Ramos (cell line): ENCODE results near the gene SLC43A2.

Experiments
- in situ Hi-C: fragments of 300-500 bp; cut with MboI; formaldehyde crosslinking; loops from one replicate; pipeline ENCODE4 v1.14.3; 2022; ENCODE audit warnings: low sequenced_read_pairs; ENCODE audit not compliant: unreplicated experiment

The SLC43A2 gene

DNA sequence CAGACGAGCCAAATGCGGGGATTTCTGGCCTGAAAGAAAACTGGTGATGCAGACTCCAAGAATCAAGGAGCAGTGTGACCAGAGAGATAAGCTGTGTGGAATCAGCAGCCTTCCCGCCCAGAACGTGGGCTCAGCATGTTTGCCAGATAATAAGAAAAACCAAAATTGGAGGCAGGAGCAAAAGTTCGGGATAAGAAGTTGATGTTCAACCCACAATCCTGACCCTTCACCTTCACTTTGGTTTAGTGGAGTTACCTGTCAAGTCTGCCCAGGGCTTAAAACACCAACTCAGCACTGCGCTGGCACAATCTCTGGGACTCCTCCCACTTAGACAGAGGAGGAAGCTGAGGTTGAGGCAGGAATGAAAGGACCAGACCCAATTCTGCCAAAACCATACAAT, 3.1 kb downstream of the SLC43A2 start:
- in situ Hi-C loops, result loop anchor here (5.0 kb wide), 1 partner anchor 48 kb away; no protein-coding TSS in a partner anchor

- in situ Hi-C loops, result loop anchor here (5.0 kb wide), 1 partner anchor 48 kb away; no protein-coding TSS in a partner anchor
Measured at GRCh38 chr17:1625053-1625452, 3.6 kb downstream of the SLC43A2 start.

DNA sequence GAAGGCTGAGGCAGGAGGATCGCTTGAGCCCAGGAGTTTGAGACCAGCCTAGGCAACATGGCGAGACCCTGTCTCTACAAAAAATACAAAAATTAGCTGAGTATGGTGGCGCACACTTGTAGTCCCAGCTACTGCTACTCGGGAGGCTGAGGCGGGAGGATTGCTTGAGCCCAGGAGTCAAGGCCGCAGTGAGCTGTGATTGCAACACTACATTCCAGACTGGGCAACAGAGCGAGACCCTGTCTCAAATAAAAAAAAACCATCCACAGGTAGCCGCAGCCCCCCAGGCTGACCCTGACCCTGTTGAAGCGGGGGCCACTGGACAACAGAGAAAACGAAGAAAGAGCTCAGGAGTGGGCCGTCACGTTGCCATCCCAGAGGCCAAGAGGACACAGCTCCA, 4.0 kb downstream of the SLC43A2 start:
- in situ Hi-C loops, result loop anchor here (5.0 kb wide), 1 partner anchor 47 kb away; no protein-coding TSS in a partner anchor

- in situ Hi-C loops, result no loop called here
Measured at GRCh38 chr17:1623057-1623630, 5.5 kb downstream of the SLC43A2 start.

GRCh38 chr17:1621273-1621954, 7.2 kb downstream of the SLC43A2 start:
- in situ Hi-C loops, result no loop called here

DNA sequence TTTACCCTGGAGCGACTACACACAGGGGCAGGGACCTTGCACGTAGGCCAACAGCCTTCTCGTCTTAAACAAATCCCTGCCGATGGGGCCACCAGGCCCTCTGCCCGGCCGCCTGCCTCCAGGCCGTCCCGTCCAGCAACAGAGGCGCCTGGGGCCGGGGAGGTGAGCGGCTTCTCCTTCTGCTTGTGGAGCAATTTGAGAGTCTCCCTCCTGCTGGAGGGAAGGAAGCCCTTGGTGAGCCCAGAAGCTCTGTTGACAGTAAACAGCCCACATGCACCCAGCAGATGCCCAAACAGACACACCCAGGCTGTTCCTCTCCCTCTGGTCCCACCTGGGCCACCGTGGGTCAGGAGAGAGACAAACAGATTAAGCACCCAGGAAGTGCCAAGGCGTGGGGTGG, 8.1 kb downstream of the SLC43A2 start:
- in situ Hi-C loops, result no loop called here

GRCh38 chr17:1617620-1618174, 10.9 kb downstream of the SLC43A2 start:
- in situ Hi-C loops, result no loop called here

GRCh38 chr17:1616101-1616500, 12.5 kb downstream of the SLC43A2 start:
- in situ Hi-C loops, result no loop called here

GRCh38 chr17:1612400-1612799, 16.2 kb downstream of the SLC43A2 start:
- in situ Hi-C loops, result no loop called here

DNA sequence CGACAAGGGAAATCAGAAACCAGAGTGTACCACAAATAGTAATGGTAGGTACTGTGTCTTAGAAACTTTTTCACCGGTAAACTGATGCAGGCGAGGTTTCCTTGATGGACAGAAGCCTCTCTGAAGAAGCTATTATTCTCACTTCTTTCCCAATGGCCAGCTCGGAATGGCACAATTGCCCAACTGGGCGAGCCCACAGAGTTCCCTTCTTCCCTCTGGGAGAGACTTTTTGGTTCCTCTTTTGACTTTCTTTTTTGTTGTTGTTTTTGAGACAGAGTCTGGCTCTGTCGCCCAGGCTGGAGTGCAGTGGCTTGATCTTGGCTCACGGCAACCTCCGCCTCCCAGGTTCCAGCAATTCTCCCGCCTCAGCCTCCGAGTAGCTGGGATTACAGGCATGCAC, 16.9 kb downstream of the SLC43A2 start:
- in situ Hi-C loops, result no loop called here

DNA sequence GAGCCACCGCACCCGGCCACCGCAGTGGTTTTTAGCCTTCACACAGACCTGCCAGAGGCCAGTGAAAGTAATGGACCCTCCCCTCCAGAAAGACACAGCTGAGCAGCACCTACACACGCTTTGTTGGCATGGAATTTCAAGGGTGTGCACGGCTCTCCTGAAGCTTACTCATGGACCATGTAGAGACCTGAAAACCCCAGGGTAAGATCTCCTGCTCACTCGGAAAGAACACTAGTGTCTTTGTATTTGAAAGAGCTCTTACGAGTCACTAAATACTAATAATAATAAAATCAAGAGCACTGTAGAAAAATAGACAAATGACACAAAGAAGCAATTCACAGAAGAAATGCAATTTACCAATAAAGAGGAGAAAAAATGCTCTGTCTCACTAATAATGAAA, 20.0 kb downstream of the SLC43A2 start:
- in situ Hi-C loops, result no loop called here

GRCh38 chr17:1607971-1608320, 20.7 kb downstream of the SLC43A2 start:
- in situ Hi-C loops, result no loop called here

DNA sequence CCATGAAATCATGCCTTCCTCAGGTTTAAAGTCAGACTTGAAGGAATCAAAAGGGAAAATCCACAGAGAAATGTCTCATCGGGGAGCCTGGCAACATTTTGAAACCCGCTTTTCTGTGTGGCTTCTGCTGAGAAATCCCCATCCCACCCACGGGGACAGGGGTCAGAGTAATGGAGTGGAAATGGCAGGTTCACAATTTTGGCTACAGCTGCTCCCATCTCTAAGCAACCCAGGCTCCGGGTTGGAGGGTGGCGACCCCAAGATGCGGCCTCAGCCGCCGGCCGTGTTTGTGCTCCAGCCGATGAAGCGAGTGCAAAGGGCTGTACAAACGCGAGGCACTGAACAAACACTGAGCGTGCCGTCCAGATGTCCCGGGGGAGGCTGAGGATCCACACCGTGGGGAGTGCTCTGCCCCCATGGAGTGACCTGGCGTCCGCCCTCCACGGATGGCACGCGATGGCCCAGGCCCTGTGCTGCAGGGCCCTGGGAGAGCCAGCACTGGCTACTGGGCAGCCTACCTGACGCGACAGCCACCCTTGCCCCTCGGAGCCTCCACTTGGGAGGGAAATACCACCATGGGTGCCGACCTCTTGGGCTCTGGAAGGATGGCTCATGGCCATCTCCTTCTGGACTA, 22.2 kb downstream of the SLC43A2 start:
- in situ Hi-C loops, result no loop called here

- in situ Hi-C loops, result no loop called here
Measured at GRCh38 chr17:1605681-1606351, 22.8 kb downstream of the SLC43A2 start.

GRCh38 chr17:1604831-1605528, 23.7 kb downstream of the SLC43A2 start:
- in situ Hi-C loops, result no loop called here

DNA sequence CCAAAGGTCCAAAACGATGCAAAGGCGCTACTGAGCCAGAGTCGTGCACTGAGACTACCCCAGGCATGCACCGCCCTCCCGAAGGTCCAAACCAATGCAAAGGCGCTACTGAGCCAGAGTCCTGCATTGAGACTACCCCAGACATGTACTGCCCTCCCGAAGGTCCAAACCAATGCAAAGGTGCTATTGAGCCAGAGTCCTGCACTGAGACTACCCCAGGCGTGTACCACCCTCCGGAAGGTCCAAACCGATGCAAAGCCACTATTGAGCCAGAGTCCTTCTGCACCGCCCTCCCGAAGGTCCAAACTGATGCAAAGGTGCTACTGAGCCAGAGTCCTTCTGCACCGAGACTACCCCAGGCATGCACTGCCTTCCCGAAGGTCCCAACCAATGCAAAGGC, 27.1 kb downstream of the SLC43A2 start:
- in situ Hi-C loops, result no loop called here

- in situ Hi-C loops, result no loop called here
Measured at GRCh38 chr17:1598399-1599095, 30.1 kb downstream of the SLC43A2 start.

- in situ Hi-C loops, result no loop called here
Measured at GRCh38 chr17:1597861-1598342, 30.7 kb downstream of the SLC43A2 start.

DNA sequence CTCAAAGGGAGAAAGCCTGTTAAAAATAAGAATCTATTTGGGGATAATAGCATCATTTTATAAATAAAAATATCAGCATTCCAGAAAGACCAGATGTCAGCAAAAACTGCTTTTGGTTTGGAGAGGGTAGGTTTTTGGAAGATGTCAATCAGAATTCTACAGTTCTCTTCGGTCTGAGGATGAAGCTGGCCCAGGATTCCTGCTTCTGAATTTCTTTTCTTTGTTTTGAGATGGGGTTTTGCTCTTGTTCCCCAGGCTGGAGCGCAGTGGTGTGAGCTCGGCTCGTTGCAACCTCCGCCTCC, 35.1 kb downstream of the SLC43A2 start:
- in situ Hi-C loops, result no loop called here
